Ureter (tissue), 1 donor: ENCODE data around the gene TYR. TPM values are rescaled to one million over a fixed set of nuclear protein-coding genes. Genes with fewer than 3 reads are reported as not detected.
"Not testable (repeated sequence)": the region's sequence is repeated elsewhere in the genome, so short reads cannot be mapped to it uniquely, and the experiment has no call there.

ENCODE experiments used
- DNase-seq: peaks from one replicate; pipeline ENCODE4 v3.0.0-alpha.2; 2020; ENCODE audit warnings: low spot score
- total RNA-seq: library from RNA; stranded (reverse); gene quantifications from one replicate; pipeline ENCODE4 v1.2.4, GENCODE V29; 2023
- donor health status: DM: yes; HTN: yes; CAD: no.

TYR gene
- total RNA-seq, 1 donor from 2014 or later = not detected

- not testable (repeated sequence) for DNase-seq
Observed at GRCh38 chr11:89272540-89273088, 94.9 kb downstream of the TYR start.

GRCh38 chr11:89273220-89273619, 95.5 kb downstream of the TYR start:
- not testable (repeated sequence) for DNase-seq

- DNase-seq = no peak
Observed at GRCh38 chr11:89275966-89276365, 98.3 kb downstream of the TYR start.

GRCh38 chr11:89279176-89279575, 101.5 kb downstream of the TYR start:
- no peak for DNase-seq

- not testable (repeated sequence) for DNase-seq
Observed at GRCh38 chr11:89281032-89281677, 103.5 kb downstream of the TYR start.

- DNase-seq = not testable (repeated sequence)
Observed at GRCh38 chr11:89286601-89287000, 108.9 kb downstream of the TYR start.

GRCh38 chr11:89288004-89288403, 110.3 kb downstream of the TYR start:
- not testable (repeated sequence) for DNase-seq

GRCh38 chr11:89293965-89294679, 116.4 kb downstream of the TYR start:
- DNase-seq = no peak

GRCh38 chr11:89295023-89295422, 117.3 kb downstream of the TYR start:
- not testable (repeated sequence) for DNase-seq

- DNase-seq = not testable (repeated sequence)
Observed at GRCh38 chr11:89303029-89303428, 125.4 kb downstream of the TYR start.

GRCh38 chr11:89308272-89308671, 130.6 kb downstream of the TYR start:
- not testable (repeated sequence) for DNase-seq

GRCh38 chr11:89309321-89309985, 131.8 kb downstream of the TYR start:
- DNase-seq = not testable (repeated sequence)

GRCh38 chr11:89310607-89311006, 132.9 kb downstream of the TYR start:
- not testable (repeated sequence) for DNase-seq

GRCh38 chr11:89321401-89321800, 143.7 kb downstream of the TYR start:
- DNase-seq = no peak

- no peak for DNase-seq
Observed at GRCh38 chr11:89327885-89328284, 150.2 kb downstream of the TYR start.

GRCh38 chr11:89331940-89332339, 154.3 kb downstream of the TYR start:
- DNase-seq = not testable (repeated sequence)

- not testable (repeated sequence) for DNase-seq
Observed at GRCh38 chr11:89333704-89334103, 156.0 kb downstream of the TYR start.

GRCh38 chr11:89337100-89337650, 159.5 kb downstream of the TYR start:
- DNase-seq = not testable (repeated sequence)

GRCh38 chr11:89338073-89338472, 160.4 kb downstream of the TYR start:
- DNase-seq = not testable (repeated sequence)

- DNase-seq = not testable (repeated sequence)
Observed at GRCh38 chr11:89340450-89340849, 162.8 kb downstream of the TYR start.

- not testable (repeated sequence) for DNase-seq
Observed at GRCh38 chr11:89342880-89343572, 165.4 kb downstream of the TYR start.
